Embryonic facial prominence (tissue), 1 donor: Measurements from ENCODE around the gene TBC1D5.
"Not testable (repeated sequence)": the region's sequence is repeated elsewhere in the genome, so short reads cannot be mapped to it uniquely, and the experiment has no call there.

Experiments
- DNase-seq: peaks from one replicate; pipeline ENCODE4 v3.0.0-alpha.2; 2016; ENCODE audit errors: extremely low spot score

The TBC1D5 gene

GRCh38 chr3:17356585-17356984, 385.8 kb downstream of the TBC1D5 start:
- no peak for DNase-seq

- DNase-seq, result no peak
These were observed 386.8 kb downstream of the TBC1D5 start for GRCh38 chr3:17355591-17355990.

GRCh38 chr3:17354341-17354740, 388.1 kb downstream of the TBC1D5 start:
- DNase-seq, result no peak

- DNase-seq, result no peak
These were observed 389.8 kb downstream of the TBC1D5 start for GRCh38 chr3:17352620-17353019.

- not testable (repeated sequence) for DNase-seq
These were observed 391.2 kb downstream of the TBC1D5 start for GRCh38 chr3:17351193-17351592.

- no peak for DNase-seq
These were observed 393.3 kb downstream of the TBC1D5 start for GRCh38 chr3:17349093-17349492.

GRCh38 chr3:17342119-17342518, 400.3 kb downstream of the TBC1D5 start:
- no peak for DNase-seq

GRCh38 chr3:17340693-17341092, 401.7 kb downstream of the TBC1D5 start:
- DNase-seq, result no peak

- no peak for DNase-seq
These were observed 402.2 kb downstream of the TBC1D5 start for GRCh38 chr3:17340261-17340660.

GRCh38 chr3:17339132-17339575, 403.3 kb downstream of the TBC1D5 start:
- DNase-seq, result no peak

- no peak for DNase-seq
These were observed 406.1 kb downstream of the TBC1D5 start for GRCh38 chr3:17336291-17336690.

- no peak for DNase-seq
These were observed 408.5 kb downstream of the TBC1D5 start for GRCh38 chr3:17333893-17334292.

- no peak for DNase-seq
These were observed 409.0 kb downstream of the TBC1D5 start for GRCh38 chr3:17333446-17333845.

- no peak for DNase-seq
These were observed 411.8 kb downstream of the TBC1D5 start for GRCh38 chr3:17330660-17331059.

- no peak for DNase-seq
These were observed 412.5 kb downstream of the TBC1D5 start for GRCh38 chr3:17329927-17330326.

GRCh38 chr3:17322106-17322793, 420.2 kb downstream of the TBC1D5 start:
- DNase-seq, result no peak

- no peak for DNase-seq
These were observed 422.2 kb downstream of the TBC1D5 start for GRCh38 chr3:17320266-17320665.

GRCh38 chr3:17315897-17316296, 426.5 kb downstream of the TBC1D5 start:
- no peak for DNase-seq

GRCh38 chr3:17314171-17314570, 428.3 kb downstream of the TBC1D5 start:
- DNase-seq, result no peak

- no peak for DNase-seq
These were observed 428.7 kb downstream of the TBC1D5 start for GRCh38 chr3:17313746-17314145.

GRCh38 chr3:17310983-17311382, 431.4 kb downstream of the TBC1D5 start:
- no peak for DNase-seq

GRCh38 chr3:17307887-17308286, 434.5 kb downstream of the TBC1D5 start:
- DNase-seq, result no peak

- no peak for DNase-seq
These were observed 434.9 kb downstream of the TBC1D5 start for GRCh38 chr3:17307482-17307881.

- DNase-seq, result no peak
These were observed 437.5 kb downstream of the TBC1D5 start for GRCh38 chr3:17304969-17305368.
